GM18909 (cell line): ENCODE data around the gene AHNAK.
"Not testable (repeated sequence)": the region's sequence is repeated elsewhere in the genome, so short reads cannot be mapped to it uniquely, and the experiment has no call there.

ENCODE experiments used
- ATAC-seq: cut with Tn5 transposase; IDR thresholded peaks from one replicate; pipeline ENCODE4 v1.9.1; 2021; ENCODE audit warnings: mild to moderate bottlenecking; ENCODE audit not compliant: unreplicated experiment, poor library complexity

AHNAK gene

GRCh38 chr11:62499944-62500649 lies 46.5 kb downstream of the AHNAK start:
- ATAC-seq: no peak

- not testable (repeated sequence) for ATAC-seq
Observed at GRCh38 chr11:62499311-62499943, 47.2 kb downstream of the AHNAK start.

GRCh38 chr11:62498492-62499286 lies 47.9 kb downstream of the AHNAK start:
- ATAC-seq: no peak

GRCh38 chr11:62498031-62498430 lies 48.6 kb downstream of the AHNAK start:
- ATAC-seq: no peak

- no peak for ATAC-seq
Observed at GRCh38 chr11:62497132-62497801, 49.3 kb downstream of the AHNAK start.

- no peak for ATAC-seq
Observed at GRCh38 chr11:62496676-62497075, 49.9 kb downstream of the AHNAK start.

GRCh38 chr11:62494246-62494645 lies 52.4 kb downstream of the AHNAK start:
- ATAC-seq: no peak

GRCh38 chr11:62493801-62494200 lies 52.8 kb downstream of the AHNAK start:
- ATAC-seq: no peak

GRCh38 chr11:62492586-62492985 lies 54.0 kb downstream of the AHNAK start:
- ATAC-seq: no peak

GRCh38 chr11:62491571-62492329 lies 54.9 kb downstream of the AHNAK start:
- no peak for ATAC-seq

- no peak for ATAC-seq
Observed at GRCh38 chr11:62489204-62489603, 57.4 kb downstream of the AHNAK start.

- ATAC-seq: no peak
Observed at GRCh38 chr11:62487738-62488551, 58.7 kb downstream of the AHNAK start.

- ATAC-seq: no peak
Observed at GRCh38 chr11:62487136-62487535, 59.5 kb downstream of the AHNAK start.

GRCh38 chr11:62484352-62484751 lies 62.3 kb downstream of the AHNAK start:
- no peak for ATAC-seq

GRCh38 chr11:62482753-62483152 lies 63.9 kb downstream of the AHNAK start:
- no peak for ATAC-seq

- no peak for ATAC-seq
Observed at GRCh38 chr11:62479631-62480201, 66.9 kb downstream of the AHNAK start.

- ATAC-seq: no peak
Observed at GRCh38 chr11:62477927-62478326, 68.7 kb downstream of the AHNAK start.

GRCh38 chr11:62472063-62472884 lies 74.3 kb downstream of the AHNAK start:
- no peak for ATAC-seq
